ENCODE measurements around the gene NRIP1. TPM values are rescaled to one million over a fixed set of nuclear protein-coding genes. Genes with fewer than 3 reads are reported as not detected.
"Not testable (repeated sequence)": the region's sequence is repeated elsewhere in the genome, so short reads cannot be mapped to it uniquely, and the experiment has no call there.

The NRIP1 gene
- total RNA-seq, 4 donors from 2014 or later, result 15.9 to 21.6 (median 16.9) TPM

- DNase-seq (ENCODE audit: low spot score in 2 of 2), result no peak
- no peak for TF ChIP-seq POLR2A (IDR thresholded peaks at IDR 0.05)
- no peak for TF ChIP-seq CTCF (IDR thresholded peaks at IDR 0.05)
- intact Hi-C loops (cut with DNase I; ENCODE audit: low total_unique reads), result no loop called here
- H3K4me3 ChIP-seq (ENCODE audit: low read depth, poor library complexity, severe bottlenecking), result no peak overlapping the region
- WGBS, 2 donors, result 75 to 79% methylated on average over 1 of the region's 1 CpG
Measured at GRCh38 chr21:15036189-15036588, 28.6 kb downstream of the NRIP1 start.

- no peak for DNase-seq (ENCODE audit: low spot score in 2 of 2)
- 20 to 30% methylated on average over 2 of the region's 2 CpGs for WGBS, 2 donors
- TF ChIP-seq POLR2A (IDR thresholded peaks at IDR 0.05) (no peak), CTCF (IDR thresholded peaks at IDR 0.05) (no peak)
- intact Hi-C loops (cut with DNase I; ENCODE audit: low total_unique reads), result no loop called here
- no peak overlapping the region for H3K4me3 ChIP-seq (ENCODE audit: low read depth, poor library complexity, severe bottlenecking)
Measured at GRCh38 chr21:15034126-15034853, 30.5 kb downstream of the NRIP1 start.

GRCh38 chr21:15031790-15032357 is 32.9 kb downstream of the NRIP1 start:
- intact Hi-C loops (cut with DNase I; ENCODE audit: low total_unique reads), result no loop called here
- TF ChIP-seq CTCF (IDR thresholded peaks at IDR 0.05), result no peak
- TF ChIP-seq POLR2A (IDR thresholded peaks at IDR 0.05), result no peak
- WGBS, 2 donors, result 94 to 95% methylated on average over 4 of the region's 4 CpGs
- DNase-seq (ENCODE audit: low spot score in 2 of 2), result no peak
- H3K4me3 ChIP-seq (ENCODE audit: low read depth, poor library complexity, severe bottlenecking), result no peak overlapping the region

- H3K4me3 ChIP-seq (ENCODE audit: low read depth, poor library complexity, severe bottlenecking); DNase-seq (ENCODE audit: low spot score in 2 of 2); intact Hi-C loops (cut with DNase I; ENCODE audit: low total_unique reads): not testable (repeated sequence)
- 92 to 94% methylated on average over 14 of the region's 14 CpGs for WGBS, 2 donors
Measured at GRCh38 chr21:15031362-15031761, 33.4 kb downstream of the NRIP1 start.

GRCh38 chr21:15030861-15031260 is 33.9 kb downstream of the NRIP1 start:
- 91 to 94% methylated on average over 8 of the region's 8 CpGs for WGBS, 2 donors
- H3K4me3 ChIP-seq (ENCODE audit: low read depth, poor library complexity, severe bottlenecking); DNase-seq (ENCODE audit: low spot score in 2 of 2); intact Hi-C loops (cut with DNase I; ENCODE audit: low total_unique reads): not testable (repeated sequence)

- TF ChIP-seq CTCF (IDR thresholded peaks at IDR 0.05) (no peak), POLR2A (IDR thresholded peaks at IDR 0.05) (no peak)
Measured at GRCh38 chr21:15029077-15029476, 35.7 kb downstream of the NRIP1 start.

GRCh38 chr21:15028186-15028585 is 36.6 kb downstream of the NRIP1 start:
- 63 to 68% methylated on average over 3 of the region's 3 CpGs for WGBS, 2 donors
- no peak for DNase-seq (ENCODE audit: low spot score in 2 of 2)
- intact Hi-C loops (cut with DNase I; ENCODE audit: low total_unique reads), result no loop called here

More at GRCh38 chr21:15029077-15029476, 35.7 kb downstream of the NRIP1 start:
- WGBS, 2 donors, result 83 to 90% methylated on average over 4 of the region's 4 CpGs
- no peak overlapping the region for H3K4me3 ChIP-seq (ENCODE audit: low read depth, poor library complexity, severe bottlenecking)
- DNase-seq (ENCODE audit: low spot score in 2 of 2), result no peak
- intact Hi-C loops (cut with DNase I; ENCODE audit: low total_unique reads), result no loop called here

More at GRCh38 chr21:15028186-15028585, 36.6 kb downstream of the NRIP1 start:
- TF ChIP-seq POLR2A (IDR thresholded peaks at IDR 0.05) (no peak), CTCF (IDR thresholded peaks at IDR 0.05) (no peak)
- H3K4me3 ChIP-seq (ENCODE audit: low read depth, poor library complexity, severe bottlenecking), result no peak overlapping the region

All from lower leg skin (tissue), 4 donors.